Right ventricle myocardium inferior (tissue), 1 donor: ENCODE data around the gene AATK. TPM values are rescaled to one million over a fixed set of nuclear protein-coding genes. Genes with fewer than 3 reads are reported as not detected.

Source experiments
- ATAC-seq: fragments of 200-7000 bp; cut with Tn5 transposase; one replicate; pipeline ENCODE4 v1.9.1; 2020; ENCODE audit warnings: mild to moderate bottlenecking, moderate library complexity
- DNase-seq: peaks from one replicate; pipeline ENCODE4 v3.0.0; 2021; ENCODE audit errors: missing footprints
- intact Hi-C: fragments of 100-400 bp; cut with DNase I; formaldehyde crosslinking; loops from one replicate; pipeline ENCODE4 v1.11.0; 2022
- long read RNA-seq: library from polyadenylated mRNA; unstranded; transcript quantifications from one replicate; pipeline ENCODE4 v2.0.0, GENCODE V29; 2021
- total RNA-seq: library from RNA; stranded (reverse); fragmentation: NEBNext Ultra II Directional; extraction: Animal tissue kit (Norgen Biotek cat#: 25700); gene quantifications from one replicate; pipeline ENCODE4 v1.2.1, GENCODE V29; 2021
- donor health status: DM: no; HTN: yes; CAD: no; lungs with severe emphysema.

Gene AATK
- total RNA-seq = 10.1 TPM
- long read RNA-seq, partial matches to known transcripts = 3 of 4 reads
- long read RNA-seq, other reads (novel, unspliced or antisense) = 1 of 4 reads

GRCh38 chr17:81166033-81166492, at the start of gene AATK:
Gene AATK (minus strand): TSS chr17:81166221. CDS start chr17:81165992, 229 bp downstream.
- no peak for DNase-seq
- ATAC-seq = no peak
- intact Hi-C loops = no loop called here

- ATAC-seq = no peak
- no peak for DNase-seq
- intact Hi-C loops = no loop called here
These were observed 48.0 kb upstream of the AATK start for GRCh38 chr17:81213978-81214377.

- ATAC-seq (no peak), DNase-seq (peak; percentile 54)
- intact Hi-C loops = no loop called here
These were observed 46.3 kb upstream of the AATK start for GRCh38 chr17:81212365-81212764.

GRCh38 chr17:81210868-81211267, 44.8 kb upstream of the AATK start:
- intact Hi-C loops = no loop called here
- DNase-seq = peak; percentile 47
- ATAC-seq = no peak

GRCh38 chr17:81210466-81210865, 44.4 kb upstream of the AATK start:
- peak; percentile 54 for DNase-seq
- intact Hi-C loops = no loop called here
- ATAC-seq = no peak

- no peak for ATAC-seq
- intact Hi-C loops = no loop called here
- peak; percentile 35 for DNase-seq
These were observed 43.1 kb upstream of the AATK start for GRCh38 chr17:81209141-81209540.

GRCh38 chr17:81208651-81209050, 42.6 kb upstream of the AATK start:
- ATAC-seq (no peak), DNase-seq (peak; percentile 4)
- intact Hi-C loops = no loop called here

GRCh38 chr17:81207610-81208581, 41.9 kb upstream of the AATK start:
- ATAC-seq (no peak), DNase-seq (no peak)
- intact Hi-C loops = no loop called here

- ATAC-seq (no peak), DNase-seq (no peak)
- intact Hi-C loops = no loop called here
These were observed 40.6 kb upstream of the AATK start for GRCh38 chr17:81206657-81207056.

GRCh38 chr17:81206166-81206565, 40.1 kb upstream of the AATK start:
- ATAC-seq = no peak
- DNase-seq = no peak
- intact Hi-C loops = no loop called here

GRCh38 chr17:81204578-81204977, 38.6 kb upstream of the AATK start:
- DNase-seq (no peak), ATAC-seq (no peak)
- intact Hi-C loops = no loop called here

- intact Hi-C loops = no loop called here
- ATAC-seq = no peak
- DNase-seq = no peak
These were observed 37.1 kb upstream of the AATK start for GRCh38 chr17:81203136-81203535.

- intact Hi-C loops = no loop called here
- DNase-seq (no peak), ATAC-seq (no peak)
These were observed 36.3 kb upstream of the AATK start for GRCh38 chr17:81202318-81202717.

- no peak for DNase-seq
These were observed 34.9 kb upstream of the AATK start for GRCh38 chr17:81200695-81201580.

GRCh38 chr17:81200201-81200600, 34.2 kb upstream of the AATK start:
- intact Hi-C loops = loop anchor here (2.0 kb wide), 1 partner anchor 57 kb away; no protein-coding TSS in a partner anchor
- DNase-seq (no peak), ATAC-seq (no peak)

More at GRCh38 chr17:81200695-81201580, 34.9 kb upstream of the AATK start:
- ATAC-seq = peak; percentile 41
- intact Hi-C loops = loop anchor here (2.0 kb wide), 1 partner anchor 58 kb away; no protein-coding TSS in a partner anchor

GRCh38 chr17:81199482-81199830, 33.4 kb upstream of the AATK start:
- intact Hi-C loops = no loop called here

GRCh38 chr17:81198826-81199481, 32.9 kb upstream of the AATK start:
- intact Hi-C loops = no loop called here
- ATAC-seq = no peak

More at GRCh38 chr17:81199482-81199830, 33.4 kb upstream of the AATK start:
- ATAC-seq (no peak), DNase-seq (no peak)

GRCh38 chr17:81197831-81198490, 31.9 kb upstream of the AATK start:
- intact Hi-C loops = no loop called here
- ATAC-seq = no peak
- no peak for DNase-seq

More at GRCh38 chr17:81198826-81199481, 32.9 kb upstream of the AATK start:
- no peak for DNase-seq
